ENCODE measurements around the gene DIPK2B. TPM values are rescaled to one million over a fixed set of nuclear protein-coding genes. Genes with fewer than 3 reads are reported as not detected.

Gene DIPK2B
- total RNA-seq, 1 experiment from 2014 or later = not detected

- Histone ChIP-seq H3K23me2 (ENCODE audit: insufficient read length, low read depth, low read length, poor library complexity, severe bottlenecking) (no peaks in the 10 kb centered on the region), H3K18ac (ENCODE audit: insufficient read length, low read depth, low read length) (no peak overlapping the region), H2AK5ac (ENCODE audit: insufficient read length, low read length) (no peak overlapping the region), H3K9ac (ENCODE audit: extremely low read depth, insufficient read length, low read length) (no peak overlapping the region), H3K4ac (ENCODE audit: low read depth, low read length) (no peak overlapping the region), H3T11ph (ENCODE audit: low read length) (no peak overlapping the region), H4K8ac (replicated peaks; ENCODE audit: insufficient read length, low read depth, low read length) (no peak overlapping the region), H2AFZ (ENCODE audit: low read length) (no peak overlapping the region), H3K9me3 (ENCODE audit: control insufficient read depth, low read depth, low read length) (peaks cover 60% of the 10 kb centered on the region), H2BK20ac (ENCODE audit: low read depth, low read length, poor library complexity, severe bottlenecking) (no peak overlapping the region), H4K91ac (ENCODE audit: insufficient read length, low read depth, low read length) (no peak overlapping the region), H3K79me1 (ENCODE audit: insufficient read depth, low read depth, low read length, poor library complexity, severe bottlenecking) (no peaks in the 10 kb centered on the region), H3K4me1 (ENCODE audit: insufficient read depth, low read length) (no peaks in the 10 kb centered on the region), H3K4me2 (ENCODE audit: insufficient read depth, insufficient read length, low read length) (no peak overlapping the region), H3K27ac (ENCODE audit: insufficient read length, low read depth, low read length) (no peak overlapping the region), H3K14ac (ENCODE audit: insufficient read depth, low read length) (no peak overlapping the region), H3K79me2 (ENCODE audit: insufficient read depth, low read length) (no peaks in the 10 kb centered on the region), H2BK5ac (ENCODE audit: insufficient read length, low read length) (no peak overlapping the region), H4K20me1 (ENCODE audit: control insufficient read depth, insufficient read depth, insufficient read length) (no peaks in the 10 kb centered on the region), H2BK15ac (ENCODE audit: low read depth, low read length) (no peak overlapping the region), H3K56ac (ENCODE audit: insufficient read length, low read depth, low read length) (no peak overlapping the region), H3K27me3 (ENCODE audit: insufficient read depth, low read length) (no peaks in the 10 kb centered on the region), H3K23ac (ENCODE audit: insufficient read length, low read depth, low read length) (no peak overlapping the region), H2BK120ac (ENCODE audit: low read depth, low read length, poor library complexity, severe bottlenecking) (no peak overlapping the region), H2BK12ac (ENCODE audit: insufficient read length, low read depth, low read length) (no peak overlapping the region), H4K5ac (ENCODE audit: insufficient read length, low read depth, low read length) (no peak overlapping the region)
- Mint-ChIP-seq H3K27ac (no peak overlapping the region), H3K4me3 (no peak overlapping the region), H3K36me3 (ENCODE audit: insufficient read depth in 1 of 3, low read depth in 3 of 3) (peaks cover 3 to 7% (median 7%) of the 10 kb centered on the region in 3 experiments; a peak in 5 of 7 replicates), H3K27me3 (ENCODE audit: low read depth) (peaks cover 2% of the 10 kb centered on the region), H3K9me3 (peaks cover 67 to 68% of the 10 kb centered on the region in 2 experiments), H3K4me1 (no peaks in the 10 kb centered on the region)
- WGBS (ENCODE audit: extremely low coverage, insufficient read length, low lambda C conversion rate) = no CpG with 5 or more reads among the region's 1 CpG
- DNase-seq = no peak
- TF ChIP-seq CTCF (conservative IDR thresholded peaks at IDR 0.05) = no peak
These were observed 27.8 kb downstream of the DIPK2B start for GRCh38 chrX:45172890-45173289.
